Stimulated activated CD8-positive, alpha-beta memory T cell treated with anti-CD3 and anti-CD28 coated beads, Interleukin-2, amount 100 ng/mL, for 48 hours (primary cell): ENCODE data around the gene MAP2.
"Not testable (repeated sequence)": the region's sequence is repeated elsewhere in the genome, so short reads cannot be mapped to it uniquely, and the experiment has no call there.

Experiments used
- DNase-seq, 2 donors: peaks; one replicate each; pipeline ENCODE4 v3.0.0-alpha.2; 2020; ENCODE audit warnings: low read depth in 2 of 2

The MAP2 gene

GRCh38 chr2:209473930-209474419, 50.1 kb downstream of the MAP2 start:
- no peak for DNase-seq

GRCh38 chr2:209474960-209475359, 51.1 kb downstream of the MAP2 start:
- DNase-seq, result no peak

GRCh38 chr2:209476367-209477208, 52.7 kb downstream of the MAP2 start:
- DNase-seq, result no peak

DNA sequence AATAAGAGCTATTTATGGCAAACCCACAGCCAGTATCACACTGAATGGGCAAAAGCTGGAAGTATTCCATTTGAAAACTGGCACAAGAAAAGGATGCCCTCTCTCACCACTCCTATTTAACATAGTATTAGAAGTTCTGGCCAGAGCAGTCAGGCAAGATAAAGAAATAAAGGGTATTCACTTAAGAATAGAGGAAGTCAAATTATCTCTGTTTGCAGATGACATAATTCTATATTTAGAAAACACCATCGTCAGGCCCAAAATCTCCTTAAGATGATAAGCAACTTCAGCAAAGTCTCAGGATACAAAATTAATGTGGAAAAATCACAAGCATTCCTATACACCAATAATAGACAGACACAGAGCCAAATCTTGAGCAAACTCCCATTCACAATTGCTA, 68.4 kb downstream of the MAP2 start:
- DNase-seq, result not testable (repeated sequence)

- not testable (repeated sequence) for DNase-seq
Measured at GRCh38 chr2:209495068-209495620, 71.3 kb downstream of the MAP2 start.

- DNase-seq, result no peak
Measured at GRCh38 chr2:209495855-209496585, 72.2 kb downstream of the MAP2 start.

- DNase-seq, result no peak
Measured at GRCh38 chr2:209496586-209496982, 72.7 kb downstream of the MAP2 start.

GRCh38 chr2:209498614-209499013, 74.8 kb downstream of the MAP2 start:
- DNase-seq, result no peak

GRCh38 chr2:209499069-209499468, 75.2 kb downstream of the MAP2 start:
- no peak for DNase-seq

DNA sequence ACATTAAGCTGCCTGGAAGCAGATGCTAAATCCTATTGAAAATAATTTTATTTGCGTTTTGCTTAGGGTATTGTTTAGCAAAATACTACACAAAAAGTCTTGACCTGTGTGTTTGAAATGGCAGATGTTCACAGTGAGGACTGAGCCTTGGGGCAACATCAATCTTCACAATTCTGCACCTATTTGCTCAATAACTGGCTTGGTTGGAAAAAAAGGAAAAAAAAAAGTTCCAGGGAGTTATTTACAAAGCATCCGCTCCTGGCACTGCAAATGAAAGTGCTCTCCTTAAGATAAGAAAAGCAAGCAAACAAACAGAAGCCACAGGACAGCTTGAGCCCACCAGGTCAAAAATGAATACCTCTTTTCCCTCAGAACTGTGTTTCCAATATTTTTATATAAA, 77.7 kb downstream of the MAP2 start:
- DNase-seq, result no peak

DNA sequence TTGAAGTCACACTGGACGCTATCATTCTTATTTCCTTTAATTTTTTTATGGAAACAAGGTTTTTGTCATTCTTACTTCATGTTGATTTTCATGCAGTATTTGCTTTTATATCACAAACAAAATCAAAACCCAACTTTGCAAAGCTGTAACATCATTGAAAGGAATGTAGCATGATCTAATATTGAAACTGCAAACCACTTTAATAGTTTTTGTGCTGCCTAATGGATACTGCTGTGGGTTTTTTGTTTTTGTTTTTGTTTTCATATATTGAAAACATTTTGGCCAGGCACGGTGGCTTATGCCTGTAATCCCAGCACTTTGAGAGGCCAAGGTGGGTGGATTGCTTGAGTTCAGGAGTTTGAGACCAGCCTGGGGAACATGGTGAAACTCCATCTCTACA, 81.6 kb downstream of the MAP2 start:
- no peak for DNase-seq

DNA sequence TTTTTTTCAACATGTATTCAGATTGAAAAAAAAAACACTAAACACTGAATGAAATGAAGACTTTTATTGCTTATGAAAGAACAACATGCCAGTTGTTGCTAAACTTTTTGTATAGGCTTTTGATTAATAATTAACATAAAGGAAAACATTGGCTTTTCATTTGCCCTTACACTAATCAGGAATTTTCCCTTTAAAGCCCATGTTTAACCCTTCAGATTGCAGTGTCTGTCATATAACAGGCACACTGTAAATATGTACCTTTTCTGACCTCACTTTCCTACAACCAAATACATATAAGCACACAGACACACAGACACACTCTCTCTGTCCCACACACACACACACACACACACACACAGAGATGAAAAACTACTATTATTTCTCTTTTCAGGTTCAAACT, 84.4 kb downstream of the MAP2 start:
- DNase-seq, result no peak

GRCh38 chr2:209511637-209512036, 87.8 kb downstream of the MAP2 start:
- no peak for DNase-seq

- DNase-seq, result no peak
Measured at GRCh38 chr2:209512971-209513370, 89.1 kb downstream of the MAP2 start.

DNA sequence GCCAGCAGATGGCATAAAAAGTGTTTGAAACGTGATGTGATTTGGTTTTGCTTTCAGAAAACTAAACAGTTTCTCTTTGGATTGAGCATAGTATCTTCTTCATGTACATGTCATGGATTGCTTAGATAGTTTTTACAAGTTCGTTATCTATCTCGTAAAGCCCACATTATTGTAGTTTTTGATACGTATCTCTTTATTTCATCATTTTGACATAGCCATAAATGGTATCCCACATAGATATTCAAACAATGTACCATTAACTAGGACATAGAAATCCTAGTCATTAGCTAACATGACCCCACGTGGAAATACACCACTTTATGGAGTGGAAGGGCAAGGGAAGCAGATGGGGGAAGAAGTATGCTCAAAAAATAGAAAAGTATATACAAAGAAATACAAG, 93.6 kb downstream of the MAP2 start:
- no peak for DNase-seq

- no peak for DNase-seq
Measured at GRCh38 chr2:209519271-209519670, 95.4 kb downstream of the MAP2 start.

- DNase-seq, result no peak
Measured at GRCh38 chr2:209519906-209520305, 96.1 kb downstream of the MAP2 start.

- no peak for DNase-seq
Measured at GRCh38 chr2:209523041-209523740, 99.3 kb downstream of the MAP2 start.

DNA sequence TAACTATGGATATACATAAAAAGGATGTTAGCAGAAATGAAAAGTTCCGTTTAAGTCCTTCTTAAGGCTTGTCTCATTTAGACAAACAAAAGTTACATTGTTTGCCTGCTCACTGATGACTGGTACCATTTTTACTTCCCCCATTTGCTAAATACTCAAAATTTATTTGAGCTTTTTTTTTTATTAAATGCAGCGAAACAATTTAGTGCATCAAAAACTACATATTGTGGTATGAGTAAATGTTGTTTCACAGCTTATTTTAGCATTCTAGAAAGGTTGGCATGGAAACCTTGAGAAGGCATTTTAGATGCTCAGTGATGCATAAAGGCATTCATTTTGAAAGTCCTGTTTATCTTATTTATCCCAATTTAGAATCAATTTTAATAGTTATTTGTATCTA, 100.0 kb downstream of the MAP2 start:
- no peak for DNase-seq

- DNase-seq, result no peak
Measured at GRCh38 chr2:209525331-209525730, 101.5 kb downstream of the MAP2 start.

GRCh38 chr2:209525834-209526281, 102.0 kb downstream of the MAP2 start:
- no peak for DNase-seq

DNA sequence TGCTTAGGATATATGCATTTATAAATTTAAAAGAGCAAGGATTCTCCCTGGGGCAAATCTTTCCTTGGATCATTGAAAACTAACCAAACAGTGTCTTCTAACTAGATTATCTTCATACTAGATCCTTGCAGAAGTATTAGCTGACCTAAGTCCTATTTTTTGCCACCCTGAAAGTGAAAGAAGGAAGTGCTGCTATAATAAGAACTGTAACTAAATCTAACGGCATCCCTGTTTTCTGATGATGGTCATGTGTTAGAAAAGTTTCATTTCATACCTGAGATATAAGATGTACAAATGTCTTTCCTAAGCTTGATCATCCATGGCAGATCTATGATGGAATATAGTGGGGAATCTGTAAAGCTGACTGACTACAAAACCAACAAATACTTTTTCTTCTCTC, 102.7 kb downstream of the MAP2 start:
- no peak for DNase-seq
